GM12892 (cell line): ENCODE measurements around the gene CSF2.

Experiments used
- POLR2A ChIP-seq: IDR thresholded peaks from 2 replicates; pipeline ENCODE4 v1.6.1; 2011; ENCODE audit warnings: low read depth, low read length, control low read depth
- POLR2AphosphoS5 ChIP-seq: IDR thresholded peaks from 2 replicates; pipeline ENCODE4 v1.6.1; 2011; ENCODE audit warnings: low read depth, low read length, control low read depth
- TAF1 ChIP-seq: IDR thresholded peaks from 2 replicates; pipeline ENCODE4 v1.6.1; 2011; ENCODE audit warnings: low read depth, mild to moderate bottlenecking, control low read depth, low read length, borderline replicate concordance

GRCh38 chr5:132059696-132060500, 13.7 kb upstream of the CSF2 start:
- TF ChIP-seq POLR2A, result no peak
- TF ChIP-seq TAF1, result no peak
- TF ChIP-seq POLR2AphosphoS5, result no peak
